SK-N-SH treated with all-trans-retinoic acid at 6 μM for 48 hours (cell line): Measurements from ENCODE around the gene MSI1.
A peak's percentile ranks its signal among the peaks of the same experiment; 100 is the strongest.

ENCODE experiments used
- ATAC-seq: fragments of 200-7000 bp; cut with Tn5 transposase; 3 replicates; pipeline ENCODE4 v1.9.1; 2020; ENCODE audit warnings: mild to moderate bottlenecking, moderate library complexity
- ARNTL ChIP-seq: fragments of 450-650 bp; formaldehyde crosslinking; IDR thresholded peaks from 2 replicates; pipeline ENCODE4 v1.5.0; 2020; ENCODE audit warnings: low read depth, mild to moderate bottlenecking, moderate library complexity, borderline replicate concordance
- BACH2 ChIP-seq: fragments of 250-450 bp; sonication (Bioruptor Pico); IDR thresholded peaks from 2 replicates; pipeline ENCODE4 v1.9.0; 2021; ENCODE audit warnings: mild to moderate bottlenecking, borderline replicate concordance
- CSDC2 ChIP-seq: fragments of 250-450 bp; sonication (Bioruptor Pico); IDR thresholded peaks from 2 replicates; pipeline ENCODE4 v1.5.0; 2020; ENCODE audit warnings: mild to moderate bottlenecking, moderate library complexity
- CSRNP3 ChIP-seq: fragments of 250-450 bp; sonication (Bioruptor Pico); IDR thresholded peaks from 2 replicates; pipeline ENCODE4 v1.5.1; 2021; ENCODE audit warnings: mild to moderate bottlenecking, moderate library complexity
- ESRRG ChIP-seq: fragments of 250-450 bp; sonication (Bioruptor Pico); IDR thresholded peaks from 2 replicates; pipeline ENCODE4 v1.6.1; 2021; ENCODE audit warnings: mild to moderate bottlenecking
- GLIS3 ChIP-seq: fragments of 250-450 bp; sonication (Bioruptor Pico); IDR thresholded peaks from 2 replicates; pipeline ENCODE4 v1.5.0; 2020; ENCODE audit warnings: mild to moderate bottlenecking, moderate library complexity
- OSR1 ChIP-seq: fragments of 250-450 bp; sonication (Bioruptor Pico); IDR thresholded peaks from 2 replicates; pipeline ENCODE4 v1.8.0; 2022; ENCODE audit warnings: moderate library complexity, mild to moderate bottlenecking, inconsistent platforms
- PATZ1 ChIP-seq: fragments of 250-450 bp; sonication (Bioruptor Pico); IDR thresholded peaks from 2 replicates; pipeline ENCODE4 v1.8.0; 2020; ENCODE audit warnings: mild to moderate bottlenecking, moderate library complexity, borderline replicate concordance
- POU6F1 ChIP-seq: fragments of 250-450 bp; sonication (Bioruptor Pico); IDR thresholded peaks from 2 replicates; pipeline ENCODE4 v1.8.0; 2021; ENCODE audit warnings: low read depth, mild to moderate bottlenecking, moderate library complexity, borderline replicate concordance
- PPARA ChIP-seq: fragments of 250-450 bp; sonication (Bioruptor Pico); IDR thresholded peaks from 2 replicates; pipeline ENCODE4 v1.5.0; 2020; ENCODE audit warnings: mild to moderate bottlenecking, borderline replicate concordance
- RARB ChIP-seq: fragments of 250-450 bp; sonication (Bioruptor Pico); IDR thresholded peaks from 2 replicates; pipeline ENCODE4 v1.8.0; 2021; ENCODE audit warnings: mild to moderate bottlenecking, moderate library complexity
- SNAI2 ChIP-seq: fragments of 250-450 bp; sonication (Bioruptor Pico); IDR thresholded peaks from 2 replicates; pipeline ENCODE4 v1.5.0; 2020; ENCODE audit warnings: mild to moderate bottlenecking, moderate library complexity
- TCF4 ChIP-seq: fragments of 250-450 bp; sonication (Bioruptor Pico); IDR thresholded peaks from 2 replicates; pipeline ENCODE4 v1.8.0; 2021; ENCODE audit warnings: mild to moderate bottlenecking, moderate library complexity, borderline replicate concordance
- TOX ChIP-seq: fragments of 250-450 bp; sonication (Bioruptor Pico); IDR thresholded peaks from 2 replicates; pipeline ENCODE4 v1.8.0; 2021; ENCODE audit warnings: mild to moderate bottlenecking, moderate library complexity, borderline replicate concordance
- TSHZ2 ChIP-seq: fragments of 250-450 bp; sonication (Bioruptor Pico); IDR thresholded peaks from 2 replicates; pipeline ENCODE4 v1.5.0; 2020; ENCODE audit warnings: mild to moderate bottlenecking, moderate library complexity
- ZC3H10 ChIP-seq: fragments of 250-450 bp; sonication (Bioruptor Pico); IDR thresholded peaks from 2 replicates; pipeline ENCODE4 v1.5.1; 2021; ENCODE audit warnings: mild to moderate bottlenecking, moderate library complexity
- ZFP3 ChIP-seq: fragments of 250-450 bp; sonication (Bioruptor Pico); IDR thresholded peaks from 2 replicates; pipeline ENCODE4 v1.5.0; 2020; ENCODE audit warnings: mild to moderate bottlenecking, moderate library complexity
- ZFP30 ChIP-seq: fragments of 450-650 bp; formaldehyde crosslinking; IDR thresholded peaks from 2 replicates; pipeline ENCODE4 v1.5.0; 2022; ENCODE audit warnings: mild to moderate bottlenecking, moderate library complexity
- ZNF565 ChIP-seq: fragments of 450-650 bp; formaldehyde crosslinking; conservative IDR thresholded peaks from 2 replicates; pipeline ENCODE4 v1.5.0; 2020; ENCODE audit warnings: low read depth, mild to moderate bottlenecking, moderate library complexity
- ZNF70 ChIP-seq: fragments of 450-650 bp; formaldehyde crosslinking; IDR thresholded peaks from 2 replicates; pipeline ENCODE4 v1.5.0; 2020; ENCODE audit warnings: mild to moderate bottlenecking, moderate library complexity
- ZNF8 ChIP-seq: fragments of 450-650 bp; formaldehyde crosslinking; IDR thresholded peaks from 2 replicates; pipeline ENCODE4 v1.5.0; 2020; ENCODE audit warnings: mild to moderate bottlenecking, moderate library complexity

The MSI1 gene

GRCh38 chr12:120350576-120351350 lies 18.2 kb downstream of the MSI1 start (continued):
- TF ChIP-seq PATZ1 (CRISPR knock-in tag) (no peak), ESRRG (no peak), BACH2 (CRISPR knock-in tag) (no peak), ZNF70 (CRISPR knock-in tag) (no peak)
- TF ChIP-seq, all 23 proteins: peak for 0

GRCh38 chr12:120347766-120348165 lies 21.2 kb downstream of the MSI1 start:
- ATAC-seq = no peak
- no peak for TF ChIP-seq TSHZ2 (CRISPR knock-in tag)
- TF ChIP-seq ARNTL (CRISPR knock-in tag) = no peak
- TF ChIP-seq BACH2 (CRISPR knock-in tag) = no peak
- TF ChIP-seq ZFP30 = no peak
- no peak for TF ChIP-seq ZNF70 (CRISPR knock-in tag)
- TF ChIP-seq SNAI2 (CRISPR knock-in tag) = no peak
- TF ChIP-seq PATZ1 (CRISPR knock-in tag) = no peak
- no peak for TF ChIP-seq ESRRG
- no peak for TF ChIP-seq POU6F1 (CRISPR knock-in tag)
- TF ChIP-seq TCF4 (CRISPR knock-in tag) = no peak
- TF ChIP-seq GLIS3 (CRISPR knock-in tag) = no peak
- TF ChIP-seq ZNF565 (CRISPR knock-in tag) = no peak
- TF ChIP-seq CSRNP3 = no peak
- no peak for TF ChIP-seq ZC3H10
- no peak for TF ChIP-seq OSR1 (CRISPR knock-in tag)
- no peak for TF ChIP-seq TOX (CRISPR knock-in tag)
- no peak for TF ChIP-seq RARB (CRISPR knock-in tag)
- no peak for TF ChIP-seq PPARA (CRISPR knock-in tag)
- TF ChIP-seq ZNF8 (CRISPR knock-in tag) = no peak

GRCh38 chr12:120346681-120347080 lies 22.3 kb downstream of the MSI1 start:
- TF ChIP-seq ARNTL (CRISPR knock-in tag) (no peak), POU6F1 (CRISPR knock-in tag) (no peak), ZFP30 (no peak), ZNF8 (CRISPR knock-in tag) (no peak), CSDC2 (no peak), TOX (CRISPR knock-in tag) (no peak), ZFP3 (CRISPR knock-in tag) (no peak), ZC3H10 (no peak)
- TF ChIP-seq, all 23 proteins: peak for 0
- ATAC-seq = peak; percentile 40; the same call in 2 of the 3 replicates
